HCT116 (cell line): ENCODE data around the gene NFIA. TPM values are rescaled to one million over a fixed set of nuclear protein-coding genes. Genes with fewer than 3 reads are reported as not detected.

Source experiments
- ATAC-seq: fragments of 200-7000 bp; cut with Tn5 transposase; 2 replicates; pipeline ENCODE4 v1.9.1; 2020; ENCODE audit warnings: mild to moderate bottlenecking, moderate library complexity
- BruUV-seq: library from RNA; stranded (reverse); fragments of 400-500 nt; replicated peaks from 2 replicates; lab custom pipeline; 2021; lab: Mats Ljungman, UMichigan
- CTCF ChIA-PET: fragments of 300-600 bp; sonication (Branson Sonifier 250); formaldehyde crosslinking; loops from one replicate; lab custom pipeline; 2021; ENCODE audit warnings: antibody characterized with exemption; lab: Charles Lee
- POLR2A ChIA-PET: fragments of 300-600, 350-600 bp; sonication (Branson Sonifier 250); formaldehyde crosslinking; loops from one replicate; lab custom pipeline; 2021; ENCODE audit warnings: antibody characterized with exemption; lab: Charles Lee
- RAD21 ChIA-PET, 2 experiments: fragments of 300-600 bp; sonication (Branson Sonifier 250); formaldehyde crosslinking; loops; one replicate each; lab custom pipeline; 2023; ENCODE audit warnings: low total read pairs in 2 of 2; ENCODE audit not compliant: uncharacterized antibody in 2 of 2, unreplicated experiment in 2 of 2, low non-redundant PET in 1 of 2; lab: Charles Lee
- DNase-seq: peaks from one replicate; pipeline ENCODE4 v3.0.0-alpha.2; 2010; ENCODE audit warnings: low read depth, low spot score
- H2AFZ ChIP-seq: fragments of 200-600 bp; shearing (Covaris generic), sonication (generic); 2 replicates; pipeline ENCODE4 v1.6.1; 2017; ENCODE audit warnings: low read depth, mixed run types, mixed read lengths, antibody characterized with exemption, low read length; ENCODE audit not compliant: poor library complexity, severe bottlenecking
- H3K27ac ChIP-seq: 2 replicates; pipeline ENCODE4 v1.5.1; 2012; ENCODE audit warnings: low read depth, low read length
- H3K27me3 ChIP-seq: fragments of 200-600 bp; sonication (generic); 2 replicates; pipeline ENCODE4 v1.6.1; 2016; ENCODE audit warnings: mixed run types, low read length, mixed read lengths; ENCODE audit not compliant: insufficient read depth
- H3K36me3 ChIP-seq, 2 experiments: fragments of 200-500 bp in 1 of 2; fragments of 200-600 bp in 1 of 2; sonication (Bioruptor generic) in 1 of 2; sonication (generic) in 1 of 2; 2 replicates each; pipeline versions ENCODE4 v1.5.1 to v1.6.1; 2014 to 2016; ENCODE audit warnings: low read length in 2 of 2, inconsistent platforms in 1 of 2, mixed read lengths in 1 of 2, mixed run types in 1 of 2; ENCODE audit not compliant: insufficient read depth in 2 of 2, control insufficient read depth in 1 of 2
- H3K4me1 ChIP-seq, 2 experiments: fragments of 200-600 bp in 1 of 2; sonication (generic) in 1 of 2; 2 replicates each; pipeline versions ENCODE4 v1.5.1 to v1.6.1; 2012 to 2017; ENCODE audit warnings: low read length in 2 of 2, inconsistent platforms in 1 of 2, mild to moderate bottlenecking in 1 of 2, mixed read lengths in 1 of 2, mixed run types in 1 of 2, moderate library complexity in 1 of 2; ENCODE audit not compliant: insufficient read depth in 2 of 2, control insufficient read depth in 1 of 2
- H3K4me2 ChIP-seq: fragments of 200-600 bp; sonication (generic); 2 replicates; pipeline ENCODE4 v1.6.1; 2017; ENCODE audit warnings: mixed run types, low read length, mixed read lengths
- H3K4me3 ChIP-seq, 2 experiments: fragments of 200-600 bp in 1 of 2; sonication (generic) in 1 of 2; replicated peaks in 1 of 2; 2 replicates each; pipeline ENCODE4 v1.5.1; 2011 to 2016; ENCODE audit warnings: low read length in 2 of 2, control low read depth in 1 of 2, low read depth in 1 of 2, mild to moderate bottlenecking in 1 of 2, mixed read lengths in 1 of 2, mixed run types in 1 of 2
- H3K79me2 ChIP-seq: fragments of 200-600 bp; sonication (generic); 2 replicates; pipeline ENCODE4 v1.6.1; 2017; ENCODE audit warnings: mild to moderate bottlenecking, mixed run types, low read length, moderate library complexity, mixed read lengths; ENCODE audit not compliant: insufficient read depth
- H3K9ac ChIP-seq: fragments of 200-600 bp; sonication (generic); 2 replicates; pipeline ENCODE4 v1.6.1; 2016; ENCODE audit warnings: low read length, mixed read lengths
- H3K9me2 ChIP-seq: fragments of 200-600 bp; sonication (generic), shearing (Covaris generic); 2 replicates; pipeline ENCODE4 v1.6.1; 2017; ENCODE audit warnings: mixed run types, mild to moderate bottlenecking, moderate library complexity; ENCODE audit not compliant: insufficient read depth
- H3K9me3 ChIP-seq, 2 experiments: fragments of 200-500 bp in 1 of 2; fragments of 200-600 bp in 1 of 2; sonication (Bioruptor generic) in 1 of 2; sonication (generic) in 1 of 2; 2 replicates each; pipeline ENCODE4 v1.6.1; 2014 to 2017; ENCODE audit warnings: low read length in 2 of 2, mixed read lengths in 2 of 2, inconsistent platforms in 1 of 2, low read depth in 1 of 2, mild to moderate bottlenecking in 1 of 2, mixed run types in 1 of 2, moderate library complexity in 1 of 2; ENCODE audit not compliant: control insufficient read depth in 1 of 2, insufficient read depth in 1 of 2
- H4K20me1 ChIP-seq: fragments of 200-600 bp; sonication (generic), shearing (Covaris generic); 2 replicates; pipeline ENCODE4 v1.6.1; 2017; ENCODE audit warnings: mixed run types, mild to moderate bottlenecking, moderate library complexity; ENCODE audit not compliant: insufficient read depth
- CEBPB ChIP-seq: IDR thresholded peaks from 2 replicates; pipeline ENCODE4 v1.6.1; 2012; ENCODE audit warnings: low read depth
- EGR1 ChIP-seq: IDR thresholded peaks from 2 replicates; pipeline ENCODE4 v1.6.1; 2012; ENCODE audit warnings: low read depth
- ELF1 ChIP-seq: IDR thresholded peaks from 2 replicates; pipeline ENCODE4 v1.6.1; 2012; ENCODE audit warnings: low read depth, borderline replicate concordance
- EZH2 ChIP-seq: fragments of 200-600 bp; sonication (generic); IDR thresholded peaks from 2 replicates; pipeline ENCODE4 v1.6.1; 2017; ENCODE audit warnings: antibody characterized with exemption, mixed run types
- FOSL1 ChIP-seq: IDR thresholded peaks from 2 replicates; pipeline ENCODE4 v1.6.1; 2012; ENCODE audit warnings: low read depth
- JUND ChIP-seq: IDR thresholded peaks from 2 replicates; pipeline ENCODE4 v1.6.1; 2012
- POLR2AphosphoS5 ChIP-seq: IDR thresholded peaks from 2 replicates; pipeline ENCODE4 v1.6.1; 2011; ENCODE audit warnings: mild to moderate bottlenecking, low read depth, low read length, moderate library complexity
- RAD21 ChIP-seq: IDR thresholded peaks from 2 replicates; pipeline ENCODE4 v1.6.1; 2012; ENCODE audit warnings: low read depth, mild to moderate bottlenecking
- SIN3A ChIP-seq: IDR thresholded peaks from 2 replicates; pipeline ENCODE4 v1.6.1; 2012; ENCODE audit warnings: low read depth
- SP1 ChIP-seq: IDR thresholded peaks from 2 replicates; pipeline ENCODE4 v1.6.1; 2012; ENCODE audit warnings: low read depth
- SRF ChIP-seq: IDR thresholded peaks from 2 replicates; pipeline ENCODE4 v1.6.1; 2012; ENCODE audit warnings: low read depth
- ZFX ChIP-seq: fragments of 450-650 bp; IDR thresholded peaks from 2 replicates; pipeline ENCODE4 v1.6.1; 2017
- ZNF274 ChIP-seq: fragments of 200-500 bp; sonication (Bioruptor generic); IDR thresholded peaks from 2 replicates; pipeline ENCODE4 v1.6.1; 2014; ENCODE audit warnings: mild to moderate bottlenecking, low read depth, low read length, inconsistent platforms
- intact Hi-C: fragments of 100-400 bp; cut with micrococcal nuclease; formaldehyde crosslinking; loops from 2 replicates; pipeline ENCODE4 v1.10.0; 2022
- total RNA-seq: library from RNA; stranded (reverse); gene quantifications from one replicate; pipeline ENCODE4 v1.2.1, GENCODE V29; 2021; ENCODE audit not compliant: unreplicated experiment
- TF ChIP-seq, protein P1 (sequence below): IDR thresholded peaks from 2 replicates; pipeline ENCODE4 v1.6.1; 2012
- TF ChIP-seq, protein P2 (sequence below): IDR thresholded peaks from 2 replicates; pipeline ENCODE4 v1.6.1; 2012
- TF ChIP-seq, protein P3 (sequence below): IDR thresholded peaks from 2 replicates; pipeline ENCODE4 v1.6.1; 2012; ENCODE audit warnings: low read depth

NFIA gene
- total RNA-seq, 1 experiment from 2014 or later, result 17.2 TPM

DNA sequence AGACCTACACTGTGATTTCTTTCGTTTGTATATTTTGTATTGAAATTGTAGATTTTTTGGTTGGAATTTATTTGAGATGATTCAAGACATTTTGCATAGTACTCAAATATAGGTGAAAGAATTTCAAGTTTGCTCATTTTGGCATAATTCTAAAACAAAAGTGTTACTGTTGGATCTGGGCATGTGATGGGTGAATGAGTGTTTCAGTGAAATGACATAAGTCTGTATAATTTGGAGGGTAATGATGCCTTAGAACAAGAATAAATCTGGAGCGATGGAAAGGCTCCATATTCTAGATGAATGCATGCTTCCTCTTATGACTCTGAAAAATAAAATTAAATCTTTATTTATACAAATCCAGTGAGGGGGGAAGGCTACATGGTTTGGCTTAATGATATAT lies 41.0 kb downstream of the NFIA start:
- H3K27ac ChIP-seq, result no peak overlapping the region
- H3K9ac ChIP-seq, result no peak overlapping the region
- H2AFZ ChIP-seq, result no peak overlapping the region
- no TSS peak for BruUV-seq
- ChIA-PET CTCF (no interaction called here), RAD21 (no interaction called here), POLR2A (no interaction called here)
- H3K27me3 ChIP-seq, result no peaks in the 10 kb centered on the region
- no peaks in the 10 kb centered on the region for H3K9me3 ChIP-seq
- H3K4me1 ChIP-seq, result no peaks in the 10 kb centered on the region
- no peak for ATAC-seq
- no peak overlapping the region for H3K4me3 ChIP-seq
- intact Hi-C loops, result no loop called here
- H3K9me2 ChIP-seq, result no peaks in the 10 kb centered on the region
- no peaks in the 10 kb centered on the region for H3K36me3 ChIP-seq
- H4K20me1 ChIP-seq, result no peaks in the 10 kb centered on the region
- H3K79me2 ChIP-seq, result peaks cover 3% of the 10 kb centered on the region; the same call in 1 of the 2 replicates
- no peak for TF ChIP-seq RAD21
- TF ChIP-seq, protein P1, sequence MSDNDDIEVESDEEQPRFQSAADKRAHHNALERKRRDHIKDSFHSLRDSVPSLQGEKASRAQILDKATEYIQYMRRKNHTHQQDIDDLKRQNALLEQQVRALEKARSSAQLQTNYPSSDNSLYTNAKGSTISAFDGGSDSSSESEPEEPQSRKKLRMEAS, result no peak
- TF ChIP-seq EZH2, result no peak
- TF ChIP-seq, protein P2, sequence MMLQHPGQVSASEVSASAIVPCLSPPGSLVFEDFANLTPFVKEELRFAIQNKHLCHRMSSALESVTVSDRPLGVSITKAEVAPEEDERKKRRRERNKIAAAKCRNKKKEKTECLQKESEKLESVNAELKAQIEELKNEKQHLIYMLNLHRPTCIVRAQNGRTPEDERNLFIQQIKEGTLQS, result no peak
- TF ChIP-seq CEBPB, result no peak
- TF ChIP-seq POLR2AphosphoS5, result no peak
- TF ChIP-seq SRF, result no peak
- TF ChIP-seq FOSL1, result no peak
- no peak for TF ChIP-seq JUND
- TF ChIP-seq ELF1, result no peak
- no peak for TF ChIP-seq ZFX
- TF ChIP-seq, all 23 proteins: peak for 0
- H3K4me2 ChIP-seq, result no peak overlapping the region
- DNase-seq, result no peak

DNA sequence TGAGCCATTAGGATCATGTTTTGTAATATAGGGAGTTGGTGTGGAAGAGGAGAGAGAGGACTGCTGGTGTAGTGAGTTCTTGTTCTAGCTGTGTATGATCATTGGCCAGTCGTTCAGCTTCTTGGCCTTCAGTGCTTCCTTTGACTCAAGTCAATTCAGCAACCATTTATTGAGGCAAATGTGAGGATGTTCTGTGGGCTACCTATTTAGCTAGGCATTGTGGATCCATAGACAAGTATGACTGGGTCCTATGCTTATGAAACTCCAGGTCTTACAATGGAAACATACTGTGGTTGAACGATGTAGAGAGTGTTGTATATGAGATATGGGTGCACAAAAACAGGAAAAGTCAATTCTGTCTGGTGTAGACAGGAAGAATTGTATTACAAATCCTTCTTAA lies 41.7 kb downstream of the NFIA start:
- Histone ChIP-seq H2AFZ (no peak overlapping the region), H3K9me3 (no peaks in the 10 kb centered on the region), H3K4me1 (no peaks in the 10 kb centered on the region), H3K36me3 (no peaks in the 10 kb centered on the region), H4K20me1 (no peaks in the 10 kb centered on the region), H3K9ac (no peak overlapping the region), H3K4me2 (no peak overlapping the region), H3K27me3 (no peaks in the 10 kb centered on the region), H3K9me2 (no peaks in the 10 kb centered on the region), H3K4me3 (no peak overlapping the region), H3K79me2 (peaks cover 3% of the 10 kb centered on the region; the same call in 1 of the 2 replicates), H3K27ac (no peak overlapping the region)
- DNase-seq (no peak), ATAC-seq (no peak)
- RAD21 ChIA-PET, result no interaction called here
- no TSS peak for BruUV-seq
- intact Hi-C loops, result no loop called here
- CTCF ChIA-PET, result no interaction called here
- POLR2A ChIA-PET, result no interaction called here
- TF ChIP-seq EZH2, result no peak
- no peak for TF ChIP-seq EGR1
- no peak for TF ChIP-seq SRF
- TF ChIP-seq, protein P2, result no peak
- TF ChIP-seq, protein P3, sequence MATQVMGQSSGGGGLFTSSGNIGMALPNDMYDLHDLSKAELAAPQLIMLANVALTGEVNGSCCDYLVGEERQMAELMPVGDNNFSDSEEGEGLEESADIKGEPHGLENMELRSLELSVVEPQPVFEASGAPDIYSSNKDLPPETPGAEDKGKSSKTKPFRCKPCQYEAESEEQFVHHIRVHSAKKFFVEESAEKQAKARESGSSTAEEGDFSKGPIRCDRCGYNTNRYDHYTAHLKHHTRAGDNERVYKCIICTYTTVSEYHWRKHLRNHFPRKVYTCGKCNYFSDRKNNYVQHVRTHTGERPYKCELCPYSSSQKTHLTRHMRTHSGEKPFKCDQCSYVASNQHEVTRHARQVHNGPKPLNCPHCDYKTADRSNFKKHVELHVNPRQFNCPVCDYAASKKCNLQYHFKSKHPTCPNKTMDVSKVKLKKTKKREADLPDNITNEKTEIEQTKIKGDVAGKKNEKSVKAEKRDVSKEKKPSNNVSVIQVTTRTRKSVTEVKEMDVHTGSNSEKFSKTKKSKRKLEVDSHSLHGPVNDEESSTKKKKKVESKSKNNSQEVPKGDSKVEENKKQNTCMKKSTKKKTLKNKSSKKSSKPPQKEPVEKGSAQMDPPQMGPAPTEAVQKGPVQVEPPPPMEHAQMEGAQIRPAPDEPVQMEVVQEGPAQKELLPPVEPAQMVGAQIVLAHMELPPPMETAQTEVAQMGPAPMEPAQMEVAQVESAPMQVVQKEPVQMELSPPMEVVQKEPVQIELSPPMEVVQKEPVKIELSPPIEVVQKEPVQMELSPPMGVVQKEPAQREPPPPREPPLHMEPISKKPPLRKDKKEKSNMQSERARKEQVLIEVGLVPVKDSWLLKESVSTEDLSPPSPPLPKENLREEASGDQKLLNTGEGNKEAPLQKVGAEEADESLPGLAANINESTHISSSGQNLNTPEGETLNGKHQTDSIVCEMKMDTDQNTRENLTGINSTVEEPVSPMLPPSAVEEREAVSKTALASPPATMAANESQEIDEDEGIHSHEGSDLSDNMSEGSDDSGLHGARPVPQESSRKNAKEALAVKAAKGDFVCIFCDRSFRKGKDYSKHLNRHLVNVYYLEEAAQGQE, result no peak
- TF ChIP-seq POLR2AphosphoS5, result no peak
- TF ChIP-seq, protein P1, result no peak
- TF ChIP-seq SIN3A, result no peak
- no peak for TF ChIP-seq ZNF274
- TF ChIP-seq SP1, result no peak
